CD4-positive, CD25-positive, alpha-beta regulatory T cell (primary cell): ENCODE results near the gene LRP1-AS. TPM values are rescaled to one million over a fixed set of nuclear protein-coding genes. Genes with fewer than 3 reads are reported as not detected.

Source experiments
- ATAC-seq, 2 donors: fragments of 150-1000 bp; cut with Tn5 transposase; one replicate each; pipeline ENCODE4 v1.10.0; 2021; ENCODE audit warnings: low read depth in 2 of 2, moderate number of reproducible peaks in 2 of 2, moderate library complexity in 1 of 2
- DNase-seq, 3 donors: peaks; one replicate each; pipeline versions ENCODE4 v3.0.0 to v3.0.0-alpha.2; 2012 to 2022; ENCODE audit warnings: mixed read lengths in 1 of 3
- H3K27ac ChIP-seq: one replicate; pipeline ENCODE4 v1.7.0; 2013; ENCODE audit warnings: mild to moderate bottlenecking, low read length; ENCODE audit not compliant: insufficient read depth, poor library complexity, severe bottlenecking
- H3K27me3 ChIP-seq: one replicate; pipeline ENCODE4 v1.7.0; 2013; ENCODE audit warnings: low read length; ENCODE audit not compliant: control insufficient read depth, insufficient read depth
- H3K36me3 ChIP-seq: one replicate; pipeline ENCODE4 v1.7.0; 2013; ENCODE audit warnings: mild to moderate bottlenecking, low read length, moderate library complexity; ENCODE audit not compliant: control insufficient read depth, insufficient read depth
- H3K4me1 ChIP-seq: 2 replicates; pipeline ENCODE4 v1.7.0; 2013; ENCODE audit warnings: mild to moderate bottlenecking, low read length; ENCODE audit not compliant: insufficient read depth, control insufficient read depth, poor library complexity, severe bottlenecking
- H3K4me3 ChIP-seq: one replicate; pipeline ENCODE4 v1.7.0; 2013; ENCODE audit warnings: low read depth, mild to moderate bottlenecking, low read length, moderate library complexity
- H3K9me3 ChIP-seq, 2 experiments: 1 replicate in 1 of 2; 2 replicates in 1 of 2; pipeline ENCODE4 v1.7.0; 2013; ENCODE audit warnings: low read length in 2 of 2, mild to moderate bottlenecking in 1 of 2, moderate library complexity in 1 of 2; ENCODE audit not compliant: control insufficient read depth in 2 of 2
- H3K27ac Mint-ChIP-seq, 3 donors: one replicate each; pipeline ENCODE4 v1.8.0; 2020 to 2022; ENCODE audit warnings: mild to moderate bottlenecking in 3 of 3, mixed read lengths in 3 of 3, moderate library complexity in 2 of 3
- H3K27me3 Mint-ChIP-seq: one replicate; pipeline ENCODE4 v1.8.0; 2022; ENCODE audit warnings: mild to moderate bottlenecking, mixed read lengths
- H3K36me3 Mint-ChIP-seq: one replicate; pipeline ENCODE4 v1.8.0; 2020; ENCODE audit warnings: mixed read lengths
- H3K4me1 Mint-ChIP-seq, 4 donors: one replicate each; pipeline ENCODE4 v1.8.0; 2020 to 2022; ENCODE audit warnings: mixed read lengths in 4 of 4, mild to moderate bottlenecking in 1 of 4
- H3K4me3 Mint-ChIP-seq, 4 donors: one replicate each; pipeline ENCODE4 v1.8.0; 2020 to 2022; ENCODE audit warnings: mild to moderate bottlenecking in 4 of 4, mixed read lengths in 4 of 4, moderate library complexity in 3 of 4
- H3K9me3 Mint-ChIP-seq, 7 donors: one replicate each; pipeline ENCODE4 v1.8.0; 2020 to 2022; ENCODE audit warnings: mixed read lengths in 7 of 7, mild to moderate bottlenecking in 3 of 7, moderate library complexity in 2 of 7
- polyA plus RNA-seq, 4 donors: library from polyadenylated mRNA; unstranded; fragments of 300-500 nt; fragmentation: Illumina TruSeq; gene quantifications; one replicate each; pipeline ENCODE4 v1.2.3, GENCODE V29; 2021
- total RNA-seq: library from RNA; stranded (reverse); gene quantifications from one replicate; pipeline ENCODE4 v1.2.3, GENCODE V29; 2022

Gene LRP1-AS
- total RNA-seq (not detected), polyA plus RNA-seq (not detected)

- Mint-ChIP-seq H3K4me1 (peaks cover 0 to 2% (median 0%) of the 10 kb centered on the region in 4 donors), H3K4me3 (no peak within 1 kb of the TSS), H3K27me3 (peaks cover 4% of the 10 kb centered on the region), H3K27ac (peak within 1 kb of the TSS in 1 of 3 donors; percentile 51), H3K36me3 (no peaks in the 10 kb centered on the region), H3K9me3 (no peaks in the 10 kb centered on the region)
- no peaks in the 10 kb centered on the region for H3K36me3 ChIP-seq
- DNase-seq (no peak), ATAC-seq (no peak)
- H3K27ac ChIP-seq, result no peak within 1 kb of the TSS
- no peak within 1 kb of the TSS for H3K4me3 ChIP-seq
- H3K4me1 ChIP-seq, result no peaks in the 10 kb centered on the region
- H3K27me3 ChIP-seq, result no peaks in the 10 kb centered on the region
- H3K9me3 ChIP-seq, result no peaks in the 10 kb centered on the region
Measured at GRCh38 chr12:57146961-57147944, at the start of gene LRP1-AS. Gene LRP1-AS, minus strand, starts transcription at chr12:57147619.

- no peak for ATAC-seq
- Histone ChIP-seq H3K36me3 (no peaks in the 10 kb centered on the region), H3K27me3 (no peaks in the 10 kb centered on the region), H3K27ac (no peak overlapping the region), H3K4me1 (no peaks in the 10 kb centered on the region), H3K4me3 (no peak overlapping the region), H3K9me3 (no peaks in the 10 kb centered on the region)
- Mint-ChIP-seq H3K36me3 (no peaks in the 10 kb centered on the region), H3K4me1 (no peaks in the 10 kb centered on the region), H3K4me3 (no peak overlapping the region), H3K27me3 (no peaks in the 10 kb centered on the region), H3K9me3 (no peaks in the 10 kb centered on the region), H3K27ac (no peak overlapping the region)
- no peak for DNase-seq
Measured at GRCh38 chr12:57196956-57197355, 49.5 kb upstream of the LRP1-AS start.

GRCh38 chr12:57196439-57196838 lies 49.0 kb upstream of the LRP1-AS start:
- H3K4me1 Mint-ChIP-seq, result no peaks in the 10 kb centered on the region
- no peaks in the 10 kb centered on the region for H3K27me3 Mint-ChIP-seq
- Histone ChIP-seq H3K4me1 (no peaks in the 10 kb centered on the region), H3K4me3 (no peak overlapping the region), H3K27ac (no peak overlapping the region), H3K27me3 (no peaks in the 10 kb centered on the region), H3K9me3 (no peaks in the 10 kb centered on the region), H3K36me3 (no peaks in the 10 kb centered on the region)
- no peak for ATAC-seq
- H3K36me3 Mint-ChIP-seq, result no peaks in the 10 kb centered on the region
- peak overlapping the region in 1 of 3 donors; percentile 48 for H3K27ac Mint-ChIP-seq
- DNase-seq, result no peak
- H3K4me3 Mint-ChIP-seq, result no peak overlapping the region
- H3K9me3 Mint-ChIP-seq, result no peaks in the 10 kb centered on the region

DNA sequence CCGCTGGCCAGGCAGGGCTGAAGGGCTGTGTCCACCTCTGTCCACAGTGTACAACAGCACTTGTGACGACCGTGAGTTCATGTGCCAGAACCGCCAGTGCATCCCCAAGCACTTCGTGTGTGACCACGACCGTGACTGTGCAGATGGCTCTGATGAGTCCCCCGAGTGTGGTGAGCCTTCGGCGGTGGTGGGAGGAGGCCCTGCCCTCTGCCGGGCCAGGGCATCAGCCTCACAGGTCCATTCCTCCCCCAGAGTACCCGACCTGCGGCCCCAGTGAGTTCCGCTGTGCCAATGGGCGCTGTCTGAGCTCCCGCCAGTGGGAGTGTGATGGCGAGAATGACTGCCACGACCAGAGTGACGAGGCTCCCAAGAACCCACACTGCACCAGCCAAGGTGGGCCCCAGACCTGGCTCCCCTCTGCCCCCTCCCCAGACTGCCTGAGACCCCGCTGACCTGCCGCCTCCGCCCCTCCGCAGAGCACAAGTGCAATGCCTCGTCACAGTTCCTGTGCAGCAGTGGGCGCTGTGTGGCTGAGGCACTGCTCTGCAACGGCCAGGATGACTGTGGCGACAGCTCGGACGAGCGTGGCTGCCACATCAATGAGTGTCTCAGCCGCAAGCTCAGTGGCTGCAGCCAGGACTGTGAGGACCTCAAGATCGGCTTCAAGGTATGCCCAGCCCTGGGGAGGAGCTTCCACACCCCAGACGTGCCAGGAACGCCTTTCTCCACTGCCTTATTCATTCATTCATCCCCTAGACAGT lies 48.4 kb upstream of the LRP1-AS start:
- Mint-ChIP-seq H3K27ac (no peak overlapping the region), H3K27me3 (no peaks in the 10 kb centered on the region), H3K9me3 (no peaks in the 10 kb centered on the region), H3K4me3 (no peak overlapping the region), H3K4me1 (no peaks in the 10 kb centered on the region), H3K36me3 (no peaks in the 10 kb centered on the region)
- Histone ChIP-seq H3K4me3 (no peak overlapping the region), H3K27ac (no peak overlapping the region), H3K9me3 (no peaks in the 10 kb centered on the region), H3K27me3 (no peaks in the 10 kb centered on the region), H3K36me3 (no peaks in the 10 kb centered on the region), H3K4me1 (no peaks in the 10 kb centered on the region)
- DNase-seq (no peak), ATAC-seq (no peak)

DNA sequence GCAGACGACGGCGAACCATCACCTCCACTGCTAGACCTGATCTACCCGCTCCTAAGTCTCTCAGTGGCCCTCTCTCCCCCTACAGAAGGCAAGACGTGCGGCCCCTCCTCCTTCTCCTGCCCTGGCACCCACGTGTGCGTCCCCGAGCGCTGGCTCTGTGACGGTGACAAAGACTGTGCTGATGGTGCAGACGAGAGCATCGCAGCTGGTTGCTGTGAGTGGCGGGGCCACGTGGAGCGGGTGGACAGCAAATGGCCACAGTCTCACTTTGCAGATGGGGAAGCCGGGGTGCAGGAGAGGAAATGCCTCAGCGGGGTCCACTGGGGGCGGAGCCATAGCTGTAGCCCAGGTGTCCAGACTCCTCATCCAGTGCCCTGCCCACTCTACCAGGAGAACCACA lies 47.8 kb upstream of the LRP1-AS start:
- H3K36me3 ChIP-seq, result no peaks in the 10 kb centered on the region
- no peak overlapping the region for H3K4me3 Mint-ChIP-seq
- H3K4me3 ChIP-seq, result no peak overlapping the region
- H3K27ac ChIP-seq, result no peak overlapping the region
- H3K9me3 Mint-ChIP-seq, result no peaks in the 10 kb centered on the region
- no peaks in the 10 kb centered on the region for H3K4me1 ChIP-seq
- no peaks in the 10 kb centered on the region for H3K9me3 ChIP-seq
- H3K4me1 Mint-ChIP-seq, result no peaks in the 10 kb centered on the region
- DNase-seq, result no peak
- no peak for ATAC-seq
- no peaks in the 10 kb centered on the region for H3K27me3 Mint-ChIP-seq
- H3K27ac Mint-ChIP-seq, result no peak overlapping the region
- H3K27me3 ChIP-seq, result no peaks in the 10 kb centered on the region
- H3K36me3 Mint-ChIP-seq, result no peaks in the 10 kb centered on the region

DNA sequence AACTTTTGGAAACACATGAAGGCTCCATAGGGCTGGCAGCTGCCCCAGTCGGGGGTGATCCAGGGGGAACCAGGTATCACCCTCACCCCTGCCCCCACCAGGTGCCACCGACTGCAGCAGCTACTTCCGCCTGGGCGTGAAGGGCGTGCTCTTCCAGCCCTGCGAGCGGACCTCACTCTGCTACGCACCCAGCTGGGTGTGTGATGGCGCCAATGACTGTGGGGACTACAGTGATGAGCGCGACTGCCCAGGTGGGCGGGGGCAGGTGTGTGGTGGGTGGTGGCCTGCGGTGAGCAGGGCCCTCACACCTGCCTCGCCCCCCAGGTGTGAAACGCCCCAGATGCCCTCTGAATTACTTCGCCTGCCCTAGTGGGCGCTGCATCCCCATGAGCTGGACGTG lies 46.8 kb upstream of the LRP1-AS start:
- H3K27ac Mint-ChIP-seq, result no peak overlapping the region

GRCh38 chr12:57193706-57194245 lies 46.4 kb upstream of the LRP1-AS start:
- Mint-ChIP-seq H3K27me3 (no peaks in the 10 kb centered on the region), H3K4me1 (no peaks in the 10 kb centered on the region)

More for the DNA sequence above, 46.8 kb upstream of the LRP1-AS start:
- Mint-ChIP-seq H3K27me3 (no peaks in the 10 kb centered on the region), H3K9me3 (no peaks in the 10 kb centered on the region), H3K36me3 (no peaks in the 10 kb centered on the region), H3K4me1 (no peaks in the 10 kb centered on the region), H3K4me3 (no peak overlapping the region)
- no peaks in the 10 kb centered on the region for H3K9me3 ChIP-seq
- H3K4me3 ChIP-seq, result no peak overlapping the region
- DNase-seq (no peak), ATAC-seq (no peak)
- no peaks in the 10 kb centered on the region for H3K4me1 ChIP-seq
- no peak overlapping the region for H3K27ac ChIP-seq
- H3K27me3 ChIP-seq, result no peaks in the 10 kb centered on the region
- no peaks in the 10 kb centered on the region for H3K36me3 ChIP-seq

More at GRCh38 chr12:57193706-57194245, 46.4 kb upstream of the LRP1-AS start:
- no peaks in the 10 kb centered on the region for H3K9me3 ChIP-seq
- H3K4me3 Mint-ChIP-seq, result no peak overlapping the region
- DNase-seq (no peak), ATAC-seq (no peak)
- H3K27ac Mint-ChIP-seq, result no peak overlapping the region
- no peaks in the 10 kb centered on the region for H3K9me3 Mint-ChIP-seq
- no peaks in the 10 kb centered on the region for H3K36me3 Mint-ChIP-seq
- H3K4me1 ChIP-seq, result no peaks in the 10 kb centered on the region
- no peak overlapping the region for H3K4me3 ChIP-seq
- H3K36me3 ChIP-seq, result no peaks in the 10 kb centered on the region
- H3K27ac ChIP-seq, result no peak overlapping the region
- H3K27me3 ChIP-seq, result no peaks in the 10 kb centered on the region
